ENCODE data around the gene PPM1M.
"Not testable (repeated sequence)": the region's sequence is repeated elsewhere in the genome, so short reads cannot be mapped to it uniquely, and the experiment has no call there.

Gene PPM1M

DNA sequence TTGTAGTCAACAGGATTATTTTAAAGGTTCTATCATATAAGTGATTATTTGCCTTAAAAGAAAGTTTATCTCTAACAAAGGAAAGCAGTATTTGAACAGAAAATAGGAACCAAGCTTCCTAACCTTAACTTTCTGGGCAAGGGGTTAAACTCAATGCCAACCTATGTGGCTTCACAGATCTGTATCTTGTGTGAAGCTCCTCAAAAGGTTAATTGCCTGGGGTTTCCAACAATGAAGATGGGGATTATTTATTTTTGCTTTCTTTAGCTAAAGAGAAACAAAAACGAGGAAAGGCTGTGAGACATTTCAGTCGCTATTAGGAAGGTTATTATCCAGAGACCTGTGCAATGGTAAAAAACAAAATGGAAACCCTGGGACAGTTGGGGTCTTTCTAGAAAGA lies 34.0 kb downstream of the PPM1M start:
- DNase-seq, result peak; percentile 44

DNA sequence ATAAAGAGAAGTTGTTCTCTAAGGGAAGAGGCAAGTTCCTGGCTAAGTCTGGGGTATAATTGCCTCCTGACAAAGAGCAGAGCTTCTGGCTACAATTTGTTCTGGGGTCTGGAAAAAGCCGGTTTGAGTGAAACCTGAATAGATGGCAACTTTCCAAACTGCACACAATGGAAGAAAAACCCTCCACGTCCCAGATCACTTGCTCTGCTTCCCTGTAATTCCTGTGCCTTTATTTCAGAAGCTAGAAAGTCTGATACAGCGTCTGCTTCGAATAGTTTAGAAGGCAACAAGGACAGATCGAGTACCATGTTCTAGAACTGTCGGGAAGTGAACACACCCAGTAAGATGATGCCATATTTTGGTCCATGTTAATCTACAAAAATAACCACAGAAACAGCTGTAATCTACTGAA lies 34.5 kb downstream of the PPM1M start:
- DNase-seq, result peak; percentile 61

DNA sequence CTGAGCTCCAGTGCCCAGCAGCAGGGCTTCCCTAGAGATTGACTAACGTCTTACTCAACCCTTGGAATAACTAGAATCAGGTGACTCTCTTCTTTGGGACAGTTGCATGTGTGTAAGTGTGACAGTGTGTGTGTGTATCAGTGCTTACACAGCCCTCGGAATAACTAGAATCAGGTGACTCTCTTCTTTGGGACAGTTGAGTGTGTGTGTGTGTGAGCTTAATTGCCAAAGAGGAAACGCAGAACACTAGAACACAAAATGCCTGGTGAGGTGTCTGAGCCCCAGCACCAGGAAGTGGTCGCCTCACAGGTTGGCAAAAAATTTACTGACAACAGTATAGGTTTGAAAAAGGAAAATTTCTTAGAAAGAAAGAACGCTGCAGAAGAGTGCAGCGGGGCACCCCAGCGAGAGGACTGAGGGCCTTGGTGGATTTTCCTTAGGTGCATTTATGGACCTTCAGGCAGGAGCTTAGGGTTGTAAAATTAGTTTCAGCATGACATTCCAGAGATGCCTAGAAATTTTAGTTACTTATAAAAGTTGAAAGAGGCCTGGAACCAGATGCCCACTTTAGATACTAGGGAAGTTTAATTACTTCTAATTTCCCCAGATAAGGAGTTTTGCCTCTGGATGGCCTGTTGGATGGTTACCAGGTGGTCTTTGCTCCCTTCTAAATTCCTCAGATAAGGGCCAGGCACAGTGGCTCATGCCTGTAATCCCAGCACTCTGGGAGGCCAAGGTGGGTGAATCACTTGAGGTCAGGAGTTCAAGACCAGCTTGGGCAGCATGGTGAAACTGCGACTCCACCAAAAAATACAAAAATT lies 36.6 kb downstream of the PPM1M start:
- DNase-seq, result no peak

DNA sequence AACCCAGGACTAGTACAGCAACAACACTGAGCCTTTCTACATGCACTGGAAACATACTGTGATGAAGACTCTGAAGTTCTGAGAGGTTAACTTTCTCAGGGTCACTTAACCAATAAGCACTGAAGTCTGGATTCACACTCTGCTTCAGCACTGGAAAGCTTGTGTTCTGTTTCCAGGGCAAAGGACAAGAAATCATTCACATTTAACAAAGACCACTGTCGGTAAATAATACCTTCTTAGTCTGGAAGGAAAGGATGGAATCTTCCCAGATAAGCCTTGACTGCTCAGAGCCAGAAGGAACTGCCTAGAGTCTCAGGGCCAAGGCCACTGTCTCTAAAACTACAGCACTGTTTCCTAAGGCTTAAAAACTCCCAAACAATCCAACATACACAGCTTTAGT lies 37.7 kb downstream of the PPM1M start:
- DNase-seq, result no peak

DNA sequence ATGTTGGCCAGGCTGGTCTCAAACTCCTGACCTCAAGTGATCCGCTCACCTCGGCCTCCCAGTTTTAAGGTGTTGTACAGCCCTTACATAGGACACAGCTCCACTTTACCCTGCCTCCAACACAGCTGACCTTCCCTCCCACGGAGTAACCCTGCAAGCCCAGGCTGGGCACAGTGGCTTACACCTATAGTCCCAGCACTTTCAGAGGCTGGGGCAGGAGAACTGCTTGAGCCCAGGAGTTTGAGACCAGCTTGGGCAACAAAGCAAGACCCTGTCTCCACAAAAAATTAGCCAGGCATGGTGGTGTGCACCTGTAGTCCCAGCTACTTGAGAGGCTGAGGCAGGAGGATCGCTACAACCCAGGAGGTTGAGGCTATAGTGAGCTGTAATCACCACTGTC lies 38.5 kb downstream of the PPM1M start:
- not testable (repeated sequence) for DNase-seq

DNA sequence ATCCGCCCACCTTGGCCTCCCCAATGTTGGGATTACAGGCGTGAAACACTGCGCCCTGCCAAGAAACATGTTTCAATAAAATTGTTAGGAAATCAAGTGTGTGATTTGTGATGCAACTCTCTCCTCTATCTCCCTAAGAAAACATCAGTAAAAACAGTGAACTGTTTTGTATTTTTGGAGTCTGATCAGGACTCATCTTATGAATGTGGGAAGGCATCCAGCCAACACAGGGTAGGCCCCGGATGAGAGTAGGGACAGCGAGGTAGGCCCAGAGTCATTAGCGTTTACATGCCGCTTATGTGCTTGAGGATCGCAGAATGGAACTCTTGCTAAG lies 41.2 kb downstream of the PPM1M start:
- DNase-seq, result no peak

DNA sequence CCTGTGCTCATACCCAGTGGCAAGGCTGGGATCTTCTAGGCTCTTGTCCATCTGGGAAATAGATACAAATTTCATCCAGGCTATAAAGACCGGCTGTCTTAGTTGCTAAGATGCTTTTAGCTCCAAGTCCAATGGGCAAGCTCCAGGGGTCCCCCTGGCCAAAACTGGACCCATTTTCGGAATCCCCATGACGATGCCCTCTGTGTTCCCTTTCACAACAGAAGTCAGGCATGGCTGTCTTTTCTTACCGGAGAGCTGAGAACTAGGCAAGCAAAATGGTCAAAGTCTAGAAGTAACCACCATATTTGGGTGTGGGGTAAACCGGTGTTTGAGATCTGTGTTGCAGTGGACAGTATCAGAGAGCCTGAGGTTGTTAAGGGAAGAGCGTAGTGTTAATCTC lies 43.1 kb downstream of the PPM1M start:
- DNase-seq, result no peak

DNA sequence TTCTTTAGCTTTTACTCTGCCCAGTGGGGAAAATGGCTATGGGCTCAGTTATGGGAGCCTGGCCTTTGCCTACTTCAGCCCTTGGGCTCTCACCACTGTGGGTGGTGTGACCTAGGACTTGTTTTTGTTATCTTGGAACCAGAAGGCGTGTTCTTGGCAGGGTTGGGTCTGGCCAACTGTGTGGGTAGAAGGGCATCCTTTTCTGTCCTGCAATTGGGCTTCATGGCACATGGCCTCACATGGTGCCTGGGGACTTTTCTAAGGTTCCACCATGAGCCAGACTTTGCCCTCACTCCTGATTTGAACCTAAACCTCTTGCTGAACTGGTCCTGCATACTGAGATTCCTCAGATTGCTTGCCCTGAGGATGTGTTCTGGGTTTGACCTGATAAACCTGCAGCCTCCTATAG lies 43.8 kb downstream of the PPM1M start:
- no peak for DNase-seq

DNA sequence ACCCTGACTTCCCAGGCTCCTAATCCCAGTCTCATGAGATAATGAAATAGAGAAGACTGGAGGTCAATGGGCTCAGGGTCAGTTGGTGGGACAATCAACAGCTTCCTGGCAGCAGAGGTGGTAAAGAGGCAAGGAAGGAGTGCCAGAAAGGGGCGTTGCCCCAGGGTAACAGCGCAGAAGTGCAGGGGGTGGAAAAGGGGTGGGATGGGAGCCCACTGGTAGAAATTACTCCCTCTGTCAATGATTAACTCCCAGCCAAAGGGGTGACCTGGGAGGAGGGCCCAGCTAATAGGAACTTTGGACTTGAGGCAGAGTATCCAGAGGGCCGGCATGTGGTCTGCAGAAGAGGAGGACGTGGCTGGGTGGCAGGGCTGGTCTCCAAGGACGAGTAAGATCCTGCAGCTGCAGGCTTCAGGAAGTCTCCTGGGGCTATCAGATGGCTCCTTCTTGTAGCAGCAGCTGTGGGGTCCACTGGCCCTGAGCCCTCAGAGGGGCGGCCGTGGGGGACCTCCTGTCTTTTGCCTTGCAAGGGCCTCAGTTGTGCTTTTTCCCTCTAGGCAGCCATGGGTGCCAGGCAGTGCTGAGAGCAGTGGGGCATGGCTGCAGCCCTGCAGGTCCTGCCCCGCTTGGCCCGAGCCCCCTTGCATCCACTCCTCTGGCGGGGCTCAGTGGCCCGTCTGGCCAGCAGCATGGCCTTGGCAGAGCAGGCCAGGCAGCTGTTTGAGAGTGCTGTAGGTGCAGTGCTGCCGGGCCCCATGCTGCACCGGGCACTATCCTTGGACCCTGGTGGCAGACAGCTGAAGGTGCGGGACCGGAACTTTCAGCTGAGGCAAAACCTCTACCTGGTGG lies 44.4 kb downstream of the PPM1M start:
- DNase-seq, result no peak

DNA sequence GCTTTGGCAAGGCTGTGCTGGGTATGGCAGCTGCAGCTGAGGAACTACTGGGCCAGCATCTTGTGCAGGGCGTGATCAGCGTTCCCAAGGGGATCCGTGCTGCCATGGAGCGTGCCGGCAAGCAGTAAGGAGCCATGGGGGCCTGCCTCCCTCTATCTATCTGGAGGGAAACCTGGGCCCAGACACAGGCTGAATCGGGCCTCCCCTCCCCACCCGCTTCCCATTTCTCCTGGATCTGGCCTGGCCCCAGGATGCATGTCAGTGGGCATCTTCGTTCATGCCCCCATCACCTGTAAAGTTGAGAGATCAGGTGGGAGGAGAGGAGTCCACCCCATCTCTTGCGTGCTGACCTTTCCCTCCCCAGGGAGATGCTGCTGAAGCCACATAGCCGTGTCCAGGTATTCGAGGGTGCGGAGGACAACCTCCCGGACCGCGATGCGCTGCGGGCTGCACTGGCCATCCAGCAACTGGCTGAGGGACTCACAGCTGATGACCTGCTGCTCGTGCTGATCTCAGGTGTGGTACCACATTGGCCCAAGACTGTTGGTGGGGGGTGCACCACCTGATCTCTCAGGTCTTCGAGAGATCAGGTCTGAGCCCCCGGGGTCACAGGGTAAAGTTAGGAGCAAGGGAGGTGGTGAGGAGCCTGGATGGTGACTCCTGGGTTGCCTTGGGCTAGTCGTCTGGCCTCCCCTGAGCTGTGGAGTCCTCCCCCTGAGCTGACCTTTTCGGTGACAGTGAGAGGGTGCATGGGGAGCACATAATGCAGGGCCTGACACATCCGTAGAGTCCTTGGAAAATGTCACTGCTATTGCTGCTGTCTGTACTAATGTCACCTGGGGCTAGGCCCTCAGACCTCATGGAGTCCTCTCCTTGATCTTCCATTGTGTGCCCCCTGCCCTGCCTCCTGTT lies 45.3 kb downstream of the PPM1M start:
- no peak for DNase-seq

DNA sequence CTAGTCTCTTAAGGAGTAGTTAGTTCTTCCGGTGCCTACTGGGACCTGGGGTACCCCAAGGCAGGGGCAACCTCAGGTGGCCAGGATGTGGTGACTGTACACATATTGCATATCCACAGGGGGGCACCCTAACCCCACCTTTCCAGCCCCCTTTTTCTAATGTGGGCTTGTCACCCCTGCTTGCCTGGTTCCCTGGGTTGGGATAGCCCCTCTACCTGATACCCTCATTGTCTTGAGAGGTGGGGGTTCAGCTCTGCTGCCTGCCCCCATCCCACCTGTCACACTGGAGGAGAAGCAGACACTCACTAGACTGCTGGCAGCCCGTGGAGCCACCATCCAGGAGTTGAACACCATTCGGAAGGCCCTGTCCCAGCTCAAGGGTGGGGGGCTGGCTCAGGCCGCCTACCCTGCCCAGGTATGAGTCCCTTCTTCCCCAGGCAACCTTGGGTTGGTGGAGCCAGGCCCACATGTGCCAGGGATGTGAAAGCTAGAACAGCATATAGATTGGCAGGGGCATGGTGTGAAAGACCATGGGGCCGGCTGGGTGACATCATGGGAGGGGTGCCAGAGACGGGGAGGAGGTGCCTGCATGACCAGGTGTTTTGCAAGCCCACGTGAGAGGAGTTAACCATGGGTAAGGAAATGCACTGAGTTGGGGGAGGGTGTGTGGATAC lies 46.1 kb downstream of the PPM1M start:
- DNase-seq, result peak; percentile 55

DNA sequence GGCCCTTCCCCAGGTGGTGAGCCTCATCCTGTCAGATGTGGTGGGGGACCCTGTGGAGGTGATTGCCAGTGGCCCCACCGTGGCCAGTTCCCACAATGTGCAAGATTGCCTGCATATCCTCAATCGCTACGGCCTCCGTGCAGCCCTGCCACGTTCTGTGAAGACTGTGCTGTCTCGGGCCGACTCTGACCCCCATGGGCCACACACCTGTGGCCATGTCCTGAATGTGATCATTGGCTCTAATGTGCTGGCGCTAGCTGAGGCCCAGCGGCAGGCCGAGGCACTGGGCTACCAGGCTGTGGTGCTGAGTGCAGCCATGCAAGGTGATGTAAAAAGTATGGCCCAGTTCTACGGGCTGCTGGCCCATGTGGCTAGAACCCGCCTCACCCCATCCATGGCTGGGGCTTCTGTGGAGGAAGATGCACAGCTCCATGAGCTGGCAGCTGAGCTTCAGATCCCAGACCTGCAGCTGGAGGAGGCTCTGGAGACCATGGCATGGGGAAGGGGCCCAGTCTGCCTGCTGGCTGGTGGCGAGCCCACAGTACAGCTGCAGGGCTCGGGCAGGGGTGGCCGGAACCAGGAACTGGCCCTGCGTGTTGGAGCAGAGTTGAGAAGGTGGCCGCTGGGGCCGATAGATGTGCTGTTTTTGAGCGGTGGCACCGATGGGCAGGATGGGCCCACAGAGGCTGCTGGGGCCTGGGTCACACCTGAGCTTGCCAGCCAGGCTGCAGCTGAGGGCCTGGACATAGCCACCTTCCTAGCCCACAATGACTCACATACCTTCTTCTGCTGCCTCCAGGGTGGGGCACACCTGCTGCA lies 46.9 kb downstream of the PPM1M start:
- DNase-seq, result no peak

DNA sequence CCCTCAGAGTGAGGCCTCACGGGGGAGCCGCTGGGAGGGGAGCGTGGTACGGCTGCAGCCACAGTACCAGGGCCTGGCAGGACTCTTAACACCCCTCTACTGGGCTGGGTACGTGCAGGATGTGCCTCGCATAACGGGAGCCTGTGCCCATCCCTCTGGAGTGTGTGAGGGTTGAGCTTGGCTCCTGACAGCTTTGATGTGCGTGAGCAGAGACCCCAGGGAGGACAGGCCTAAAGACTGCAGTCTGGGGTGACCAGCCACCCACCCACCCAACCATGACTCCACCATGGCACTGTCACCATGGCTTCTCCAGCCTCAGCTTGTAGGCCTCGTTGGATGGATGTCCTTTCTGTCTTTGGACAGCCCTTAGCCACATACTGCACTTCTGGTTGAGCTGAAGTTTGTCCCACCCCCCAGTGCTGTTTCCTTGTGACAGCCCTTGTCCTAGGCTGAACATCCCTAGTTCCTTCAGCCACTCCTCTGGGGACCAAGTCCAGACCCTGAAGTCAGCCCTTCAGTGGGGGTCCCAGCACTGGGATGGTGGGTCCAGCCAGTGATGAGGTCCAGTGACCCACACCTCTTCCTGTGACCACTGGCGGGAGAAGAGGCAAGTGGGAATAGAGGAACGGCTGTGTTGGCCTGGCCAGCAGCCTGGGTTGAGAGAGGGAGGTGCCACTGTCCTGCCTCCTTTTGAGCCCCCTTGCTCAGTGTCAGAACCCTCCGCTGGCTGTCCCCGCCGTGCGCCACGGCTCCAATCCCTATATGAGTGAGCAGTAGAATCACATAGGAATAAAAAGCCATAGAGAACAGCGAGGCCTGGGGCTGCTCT lies 48.1 kb downstream of the PPM1M start:
- no peak for DNase-seq

DNA sequence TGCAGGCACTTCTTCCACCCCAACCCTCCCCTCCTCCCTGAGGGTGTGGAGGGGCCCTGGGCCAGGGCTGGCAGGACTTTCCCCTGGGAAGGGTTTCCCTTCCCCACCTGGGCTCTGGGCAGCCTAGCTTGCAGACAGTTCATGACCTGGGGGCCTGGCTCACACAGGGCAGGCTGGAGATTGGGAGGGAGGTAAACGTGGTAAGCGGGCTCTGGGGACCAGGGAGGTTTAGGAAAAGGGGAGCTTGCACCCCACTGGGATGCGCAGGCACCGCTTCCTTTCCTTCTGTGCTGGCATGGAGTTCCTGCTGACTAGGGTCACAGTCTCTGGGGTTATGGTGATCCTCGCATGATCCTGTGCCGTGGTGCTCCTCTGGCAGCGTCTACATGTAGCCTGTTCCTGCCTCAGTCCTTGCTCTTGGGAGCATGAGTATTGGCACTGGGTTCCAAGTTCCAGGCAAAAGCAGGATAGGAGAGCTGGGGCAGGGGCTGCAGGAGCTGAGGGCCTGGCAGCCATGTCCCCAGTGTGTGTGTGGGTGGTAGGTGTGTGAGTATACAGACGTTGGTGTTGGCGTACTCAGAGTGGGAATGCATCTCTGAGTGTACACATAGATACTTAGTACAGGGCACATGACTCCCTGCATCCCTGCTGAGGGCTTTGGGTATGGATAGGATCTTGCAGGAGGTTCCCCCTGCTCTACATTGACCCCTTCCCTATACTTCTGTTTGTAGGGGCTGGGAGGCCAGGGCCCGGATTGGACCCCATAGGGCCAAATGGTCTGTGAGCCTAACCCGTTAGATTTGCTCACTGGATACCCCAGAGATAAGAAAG lies 49.0 kb downstream of the PPM1M start:
- no peak for DNase-seq

DNA sequence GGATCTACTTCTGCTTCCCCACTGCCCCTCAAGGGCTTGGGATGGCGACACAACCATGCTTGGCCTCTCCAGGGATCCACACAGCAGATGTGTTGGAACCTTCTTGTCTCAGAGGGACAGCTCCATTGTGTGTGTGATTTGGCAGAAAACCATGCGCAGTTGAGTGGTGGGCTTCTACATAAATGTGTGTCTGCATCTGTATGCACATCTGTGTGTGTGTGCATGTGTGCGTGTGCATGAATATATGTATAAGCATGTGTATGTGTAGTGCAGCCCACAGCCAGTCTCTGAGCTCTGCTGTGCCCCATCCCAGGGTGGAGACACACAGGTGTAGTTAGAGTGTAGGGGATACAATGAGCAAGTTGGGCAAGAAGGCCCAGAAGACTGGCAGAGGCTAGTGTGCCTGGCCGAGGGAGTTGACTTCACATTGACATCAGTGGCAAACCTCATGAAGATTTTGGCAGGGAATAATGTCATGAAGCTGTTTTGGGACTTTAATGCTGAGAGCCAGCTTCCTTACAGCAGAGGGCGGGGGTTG lies 50.2 kb downstream of the PPM1M start:
- no peak for DNase-seq

DNA sequence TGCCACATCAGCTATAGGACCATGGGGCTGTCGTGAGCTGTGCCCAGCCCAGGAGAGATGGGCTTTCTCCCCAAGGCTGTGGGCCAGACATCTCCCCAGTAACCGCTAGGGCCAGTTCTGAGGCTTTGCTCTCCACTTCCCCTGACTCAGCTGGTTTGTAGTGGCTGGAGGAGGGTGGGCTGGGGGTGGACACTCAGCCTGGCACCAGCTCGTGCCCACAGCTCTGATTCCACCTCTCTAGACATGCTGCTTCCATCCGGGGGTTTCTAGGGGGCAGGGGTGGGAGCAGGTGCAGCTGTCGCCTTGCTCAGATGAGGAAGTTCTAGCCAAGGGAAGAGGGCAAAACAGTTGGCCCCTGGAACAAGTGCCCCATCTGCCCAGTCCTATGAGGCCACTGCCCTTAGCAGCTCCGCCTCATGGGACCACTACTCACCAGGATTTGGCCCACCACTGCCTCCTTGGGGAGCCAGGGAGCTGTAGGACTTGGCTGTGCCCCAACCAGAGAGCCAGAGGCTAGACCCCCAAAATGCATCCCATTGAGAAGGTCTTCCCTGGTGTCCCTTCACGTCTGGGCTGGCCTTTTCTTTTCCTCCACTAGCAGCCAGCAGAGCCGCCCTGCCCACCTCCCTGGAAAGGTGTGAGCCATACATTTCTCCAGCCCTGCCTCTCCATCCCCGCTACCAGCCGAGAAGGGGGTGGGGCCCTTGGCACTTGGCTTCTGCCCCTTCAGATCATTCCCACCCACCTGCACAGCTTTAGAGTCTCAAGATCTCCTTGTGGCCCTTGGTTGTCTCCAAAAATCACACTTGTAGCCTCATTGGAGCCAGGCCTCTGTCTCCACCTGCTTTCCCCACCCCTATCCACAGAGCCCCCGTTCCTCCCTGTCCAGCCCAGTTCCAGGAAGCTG lies 51.9 kb downstream of the PPM1M start:
- peak; percentile 12 for DNase-seq

DNA sequence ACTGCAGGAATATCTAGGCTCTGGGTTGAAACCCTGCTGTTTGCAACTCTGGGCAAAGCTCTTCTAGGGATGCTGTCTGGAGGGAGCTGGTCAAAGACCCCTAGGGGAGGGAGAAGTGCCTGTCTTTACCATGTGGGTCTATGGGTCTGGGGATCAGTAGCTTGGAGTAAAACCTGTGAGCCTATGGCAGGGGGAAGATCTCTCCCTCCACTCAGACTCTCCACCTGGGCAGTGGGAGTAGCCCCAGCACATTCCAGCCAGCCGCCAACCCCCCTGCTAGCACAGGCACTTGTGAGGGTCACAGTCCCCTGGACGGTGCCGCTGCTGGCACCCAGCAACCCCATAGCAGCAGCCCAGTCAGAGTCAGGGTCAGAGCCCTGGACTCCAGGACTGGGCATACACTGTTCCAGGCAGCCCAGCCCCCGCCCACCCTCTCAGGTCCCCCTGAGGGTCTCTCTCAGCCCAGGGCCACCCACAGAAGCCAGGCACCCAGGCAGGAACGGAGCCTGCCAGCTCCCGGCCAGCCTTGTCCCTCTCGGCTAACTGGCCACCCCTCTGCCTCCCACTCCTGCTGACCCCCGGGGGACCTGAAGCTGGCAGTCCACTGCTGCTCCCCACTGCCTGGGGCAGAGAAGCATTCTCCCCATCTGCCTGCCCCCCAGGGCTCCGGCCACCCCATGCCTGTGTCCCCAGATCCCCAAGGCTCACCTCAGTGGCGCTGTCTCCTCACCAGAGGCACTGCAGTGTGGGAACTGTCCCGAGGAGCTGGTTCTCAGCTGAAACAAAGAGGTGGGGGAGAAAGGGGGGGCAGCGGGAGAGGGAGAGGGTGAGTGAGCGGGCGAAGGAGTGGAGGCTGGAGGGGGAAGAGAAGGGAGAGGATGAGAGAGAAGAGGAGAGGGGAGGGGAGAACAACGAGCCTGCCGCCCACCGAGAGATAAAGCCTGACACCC lies 52.9 kb downstream of the PPM1M start:
- DNase-seq, result peak; percentile 18
